ACHN (cell line): ENCODE data around the gene SPDL1.

Experiments used
- DNase-seq: peaks from one replicate; pipeline ENCODE4 v3.0.0-alpha.2; 2015
- in situ Hi-C: cut with HindIII; loops from 2 replicates; pipeline ENCODE4 v1.10.0; 2017; ENCODE audit warnings: low sequenced_read_pairs, low pct_ligation_motif_present, low pct_unique_long_range_greater_than_20kb

Gene SPDL1

DNA sequence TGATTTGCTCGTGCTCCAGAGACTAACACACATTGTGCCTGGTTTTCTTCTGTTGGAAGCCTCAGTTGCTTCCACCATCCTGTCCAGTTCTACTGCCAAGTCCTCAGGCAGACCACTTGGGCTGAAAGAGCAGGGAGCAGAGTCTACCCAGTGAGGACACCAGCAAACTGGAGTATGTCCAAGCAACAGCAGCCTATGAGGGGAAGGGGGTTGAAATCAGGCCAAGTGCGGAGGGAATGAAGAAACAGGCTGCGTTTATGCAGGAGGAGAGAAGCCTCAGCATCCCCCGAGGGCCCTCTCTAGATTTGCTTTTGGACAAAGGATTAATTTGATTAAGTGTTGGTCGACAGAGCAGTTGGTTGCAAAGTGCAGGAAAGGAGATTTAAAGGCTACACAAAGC lies 68.0 kb downstream of the SPDL1 start:
- in situ Hi-C loops: no loop called here

DNA sequence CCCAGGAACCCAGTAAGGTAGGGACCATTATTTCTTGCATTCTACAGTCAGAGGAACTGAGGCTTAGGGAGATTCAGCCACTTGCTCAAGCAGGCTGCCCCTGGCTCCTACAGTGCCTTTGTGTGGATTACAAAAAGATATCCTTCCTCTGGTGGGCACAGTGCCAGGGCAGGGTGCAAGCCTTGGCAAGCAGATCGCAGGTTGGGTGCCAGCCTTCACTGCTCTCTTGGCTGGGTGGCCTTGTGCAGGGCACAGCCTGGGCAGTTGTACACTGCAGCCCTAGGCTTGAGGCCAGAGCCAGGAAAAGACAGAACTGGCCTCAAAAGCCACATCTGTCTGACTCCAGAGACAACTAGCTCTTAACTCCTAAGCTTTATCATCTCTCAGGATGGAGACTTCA lies 68.5 kb downstream of the SPDL1 start:
- in situ Hi-C loops: no loop called here
- DNase-seq: no peak

More for the DNA sequence above, 68.0 kb downstream of the SPDL1 start:
- no peak for DNase-seq

DNA sequence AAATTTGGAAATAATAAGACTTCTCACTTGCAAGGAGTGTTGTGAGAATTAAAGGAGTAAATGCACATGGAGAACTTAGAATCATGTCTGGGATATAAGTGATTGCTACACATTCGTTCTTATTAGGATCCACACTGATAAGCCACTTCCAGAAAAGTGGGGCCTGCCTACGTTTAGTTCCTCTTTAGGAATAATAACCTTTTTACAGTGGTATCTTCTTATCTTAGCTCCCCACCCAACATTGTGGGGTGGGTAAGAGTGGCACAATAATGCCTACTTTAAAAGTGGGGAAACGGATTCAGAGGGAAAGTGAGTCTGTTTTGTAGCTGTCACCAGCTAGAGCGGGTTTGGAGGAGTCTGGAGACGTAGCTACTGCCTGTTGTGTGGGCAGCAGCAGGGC lies 69.5 kb downstream of the SPDL1 start:
- in situ Hi-C loops: no loop called here
- DNase-seq: no peak
